NCI-H2107 treated with DMSO at 0.1 percent for 48 hours (cell line): ENCODE measurements around the gene CHST11.

ENCODE experiments used
- DNase-seq: peaks from one replicate; lab custom pipeline; 2025; ENCODE audit not compliant: unreplicated experiment; lab: John Stamatoyannopoulos, UW

The CHST11 gene

GRCh38 chr12:104669851-104670337, 213.1 kb downstream of the CHST11 start:
- DNase-seq = no peak

- DNase-seq = no peak
Observed at GRCh38 chr12:104670439-104671408, 214.0 kb downstream of the CHST11 start.

- no peak for DNase-seq
Observed at GRCh38 chr12:104671409-104672095, 214.8 kb downstream of the CHST11 start.

- DNase-seq = no peak
Observed at GRCh38 chr12:104672096-104672445, 215.3 kb downstream of the CHST11 start.

GRCh38 chr12:104672501-104673265, 215.9 kb downstream of the CHST11 start:
- no peak for DNase-seq

GRCh38 chr12:104673294-104673693, 216.5 kb downstream of the CHST11 start:
- no peak for DNase-seq

- no peak for DNase-seq
Observed at GRCh38 chr12:104673696-104674482, 217.1 kb downstream of the CHST11 start.

GRCh38 chr12:104676636-104677035, 219.9 kb downstream of the CHST11 start:
- no peak for DNase-seq

- no peak for DNase-seq
Observed at GRCh38 chr12:104677441-104678089, 220.8 kb downstream of the CHST11 start.

GRCh38 chr12:104680070-104680469, 223.3 kb downstream of the CHST11 start:
- DNase-seq = peak; percentile 81

- no peak for DNase-seq
Observed at GRCh38 chr12:104680491-104680890, 223.7 kb downstream of the CHST11 start.

- DNase-seq = no peak
Observed at GRCh38 chr12:104681012-104681690, 224.4 kb downstream of the CHST11 start.

- DNase-seq = no peak
Observed at GRCh38 chr12:104682790-104683279, 226.1 kb downstream of the CHST11 start.

- DNase-seq = no peak
Observed at GRCh38 chr12:104683831-104684503, 227.2 kb downstream of the CHST11 start.

GRCh38 chr12:104684884-104685283, 228.1 kb downstream of the CHST11 start:
- DNase-seq = no peak

- no peak for DNase-seq
Observed at GRCh38 chr12:104685366-104685765, 228.6 kb downstream of the CHST11 start.

GRCh38 chr12:104686196-104686595, 229.4 kb downstream of the CHST11 start:
- DNase-seq = no peak

- peak; percentile 26 for DNase-seq
Observed at GRCh38 chr12:104687823-104688573, 231.2 kb downstream of the CHST11 start.
